NT2/D1 (cell line): Measurements from ENCODE around the gene LRRC4C.

Experiments used
- SUZ12 ChIP-seq: IDR thresholded peaks from 2 replicates; pipeline ENCODE4 v1.6.1; 2011; ENCODE audit not compliant: insufficient read length, insufficient read depth; ENCODE audit errors: extremely low read depth
- YY1 ChIP-seq: IDR thresholded peaks from 2 replicates; pipeline ENCODE4 v1.6.1; 2011; ENCODE audit not compliant: insufficient read length, insufficient read depth
- ZNF274 ChIP-seq: IDR thresholded peaks from 2 replicates; pipeline ENCODE4 v1.6.1; 2011; ENCODE audit warnings: mild to moderate bottlenecking, low read depth, low read length

DNA sequence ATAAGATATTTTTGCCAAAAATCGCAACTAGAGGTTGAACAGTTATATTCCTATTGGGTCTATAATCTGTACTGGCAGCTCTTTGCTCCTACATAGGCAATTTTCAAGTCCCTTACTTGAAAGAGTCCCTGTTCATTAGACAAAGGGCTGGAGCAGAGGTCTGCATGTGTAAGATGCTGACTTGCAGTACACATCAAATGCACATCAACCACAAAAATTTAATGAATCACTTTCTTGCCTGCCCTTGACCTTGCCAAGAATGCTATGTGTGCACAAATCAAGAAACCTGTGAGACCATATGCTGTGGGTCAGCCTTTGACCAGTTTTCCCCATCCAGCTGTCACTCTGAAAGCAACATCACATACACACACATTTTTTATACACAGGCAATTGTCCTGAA is 661.5 kb downstream of the LRRC4C start:
- no peak for TF ChIP-seq SUZ12
- TF ChIP-seq ZNF274: no peak
- no peak for TF ChIP-seq YY1
